HepG2 (cell line): Measurements from ENCODE around the gene HLA-F. TPM values are rescaled to one million over a fixed set of nuclear protein-coding genes. Genes with fewer than 3 reads are reported as not detected.

ENCODE experiments used
- ATF3 ChIP-seq: sonication (generic); formaldehyde crosslinking; IDR thresholded peaks from 2 replicates; pipeline ENCODE4 v1.4.0; 2020; ENCODE audit warnings: missing genetic modification reagents
- HDAC2 ChIP-seq: sonication (generic); formaldehyde crosslinking; IDR thresholded peaks from 2 replicates; pipeline ENCODE4 v1.4.0; 2020; ENCODE audit warnings: missing genetic modification reagents
- ISX ChIP-seq: sonication (generic); formaldehyde crosslinking; conservative IDR thresholded peaks from 2 replicates; pipeline ENCODE4 v1.5.0; 2020; ENCODE audit warnings: missing genetic modification reagents
- JUN ChIP-seq: sonication (generic); formaldehyde crosslinking; IDR thresholded peaks from 2 replicates; pipeline ENCODE4 v1.4.0; 2020; ENCODE audit warnings: mild to moderate bottlenecking, missing genetic modification reagents
- KLF13 ChIP-seq: sonication (generic); formaldehyde crosslinking; IDR thresholded peaks from 2 replicates; pipeline ENCODE4 v1.4.0; 2020; ENCODE audit warnings: mild to moderate bottlenecking, missing genetic modification reagents
- MED1 ChIP-seq: sonication (generic); formaldehyde crosslinking; IDR thresholded peaks from 2 replicates; pipeline ENCODE4 v1.4.0; 2020; ENCODE audit warnings: missing genetic modification reagents
- NR3C1 ChIP-seq: sonication (generic); formaldehyde crosslinking; IDR thresholded peaks from 2 replicates; pipeline ENCODE4 v1.4.0; 2020; ENCODE audit warnings: missing genetic modification reagents
- SALL1 ChIP-seq: sonication (generic); formaldehyde crosslinking; IDR thresholded peaks from 2 replicates; pipeline ENCODE4 v1.8.0; 2022; ENCODE audit warnings: mild to moderate bottlenecking, missing genetic modification reagents
- SIN3A ChIP-seq: IDR thresholded peaks from 2 replicates; pipeline ENCODE4 v1.6.1; 2011; ENCODE audit warnings: low read depth, mild to moderate bottlenecking, control low read depth, low read length, borderline replicate concordance
- SKI ChIP-seq: fragments of 450-650 bp; IDR thresholded peaks from one replicate; pipeline ENCODE4 v1.6.1; 2018; ENCODE audit warnings: mild to moderate bottlenecking; ENCODE audit not compliant: partially characterized antibody
- THAP7 ChIP-seq: sonication (generic); formaldehyde crosslinking; IDR thresholded peaks from 2 replicates; pipeline ENCODE4 v1.8.1; 2023; ENCODE audit warnings: mild to moderate bottlenecking, missing genetic modification reagents
- WIZ ChIP-seq: sonication (generic); formaldehyde crosslinking; IDR thresholded peaks from 2 replicates; pipeline ENCODE4 v1.5.1; 2020; ENCODE audit warnings: mild to moderate bottlenecking, missing genetic modification reagents
- ZBTB40 ChIP-seq, 2 experiments: fragments of 450-650 bp in 1 of 2; sonication (generic) in 1 of 2; formaldehyde crosslinking in 1 of 2; IDR thresholded peaks; 2 replicates each; pipeline versions ENCODE4 v1.6.1 to v1.8.0; 2016 to 2022; ENCODE audit warnings: antibody characterized with exemption in 1 of 2, mild to moderate bottlenecking in 1 of 2, missing genetic modification reagents in 1 of 2
- ZFP36L1 ChIP-seq: sonication (generic); formaldehyde crosslinking; IDR thresholded peaks from 2 replicates; pipeline ENCODE4 v1.8.0; 2022; ENCODE audit warnings: mild to moderate bottlenecking, missing genetic modification reagents, moderate library complexity
- ZNF343 ChIP-seq: sonication (generic); formaldehyde crosslinking; IDR thresholded peaks from 2 replicates; pipeline ENCODE4 v1.4.0; 2020; ENCODE audit warnings: mild to moderate bottlenecking, missing genetic modification reagents
- ZNF468 ChIP-seq: sonication (generic); formaldehyde crosslinking; IDR thresholded peaks from 2 replicates; pipeline ENCODE4 v1.8.0; 2022; ENCODE audit warnings: mild to moderate bottlenecking, moderate library complexity, missing genetic modification reagents
- ZNF670 ChIP-seq: sonication (generic); formaldehyde crosslinking; IDR thresholded peaks from 2 replicates; pipeline ENCODE4 v1.8.0; 2022; ENCODE audit warnings: mild to moderate bottlenecking, missing genetic modification reagents, borderline replicate concordance
- ZNF891 ChIP-seq: sonication (generic); formaldehyde crosslinking; IDR thresholded peaks from 2 replicates; pipeline ENCODE4 v1.5.0; 2020; ENCODE audit warnings: mild to moderate bottlenecking, missing genetic modification reagents
- polyA plus RNA-seq, 8 experiments: library from polyadenylated mRNA; depleted of rRNA in 3 of 8; stranded (reverse) in 7 of 8; unstranded in 1 of 8; fragments of >200 nt; fragmentation: Illumina TruSeq in 4 of 8; extraction: Trizol in 4 of 8; gene quantifications; 2 replicates each; pipeline versions ENCODE4 v1.2.1 to v1.2.3, GENCODE V29; 2011 to 2016; ENCODE audit warnings: low read depth in 4 of 8, missing spikeins in 1 of 8, mixed read lengths in 1 of 8; ENCODE audit not compliant: insufficient read depth in 1 of 8
- total RNA-seq, 5 experiments: library from RNA; depleted of rRNA; stranded (reverse); fragments of >200 nt; fragmentation: Illumina TruSeq; extraction: Trizol; gene quantifications; 2 replicates each; pipeline ENCODE4 v1.2.3, GENCODE V29; 2016; ENCODE audit warnings: low read depth in 1 of 5
- TF ChIP-seq, protein P1 (sequence below): IDR thresholded peaks from 2 replicates; pipeline ENCODE4 v1.6.1; 2016; ENCODE audit warnings: missing compliant biosample characterization, missing genetic modification reagents, borderline replicate concordance

HLA-F gene
- total and polyA plus RNA-seq, 2 of the 13 experiments (the other 11 are each of a cell fraction or from before 2014, with no cell fraction given), result 6.0 to 6.1 TPM

- TF ChIP-seq ATF3 (CRISPR knock-in tag) (no peak), ZNF670 (CRISPR knock-in tag) (no peak), THAP7 (CRISPR knock-in tag) (no peak), ISX (CRISPR knock-in tag) (no peak), ZNF891 (CRISPR knock-in tag) (0 out of 2 replicates have a peak, but pooled peaks have one; percentile 26), SKI (no peak), SIN3A (no peak), HDAC2 (CRISPR knock-in tag) (peak; percentile 67), ZNF468 (CRISPR knock-in tag) (no peak), ZNF343 (CRISPR knock-in tag) (no peak), SALL1 (CRISPR knock-in tag) (peak; percentile 85), NR3C1 (CRISPR knock-in tag) (no peak), MED1 (CRISPR knock-in tag) (peak; percentile 39; the same call in 1 of the 2 replicates), WIZ (no peak), KLF13 (no peak), JUN (CRISPR knock-in tag) (no peak), ZBTB40 (IDR thresholded peaks at IDR 0.05) (no peak), ZBTB40 (CRISPR knock-in tag; IDR thresholded peaks at IDR 0.05) (peak; percentile 59), ZFP36L1 (CRISPR knock-in tag) (no peak; the same call in 1 of the 2 replicates)
- TF ChIP-seq, protein P1, sequence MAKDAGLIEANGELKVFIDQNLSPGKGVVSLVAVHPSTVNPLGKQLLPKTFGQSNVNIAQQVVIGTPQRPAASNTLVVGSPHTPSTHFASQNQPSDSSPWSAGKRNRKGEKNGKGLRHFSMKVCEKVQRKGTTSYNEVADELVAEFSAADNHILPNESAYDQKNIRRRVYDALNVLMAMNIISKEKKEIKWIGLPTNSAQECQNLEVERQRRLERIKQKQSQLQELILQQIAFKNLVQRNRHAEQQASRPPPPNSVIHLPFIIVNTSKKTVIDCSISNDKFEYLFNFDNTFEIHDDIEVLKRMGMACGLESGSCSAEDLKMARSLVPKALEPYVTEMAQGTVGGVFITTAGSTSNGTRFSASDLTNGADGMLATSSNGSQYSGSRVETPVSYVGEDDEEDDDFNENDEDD, result no peak; the same call in 1 of the 2 replicates
These were observed 29.4 kb downstream of the HLA-F start (continued) for GRCh38 chr6:29752451-29753308.
